H1 (cell line): ENCODE results near the gene TFEC. TPM values are rescaled to one million over a fixed set of nuclear protein-coding genes. Genes with fewer than 3 reads are reported as not detected.

ENCODE experiments used
- CTCF ChIA-PET: fragments of 300-600 bp; sonication (Branson Sonifier 250); formaldehyde crosslinking; loops from one replicate; lab custom pipeline; 2021; ENCODE audit not compliant: partially characterized antibody; lab: Charles Lee
- POLR2A ChIA-PET: fragments of 300-600 bp; sonication (Branson Sonifier 250); formaldehyde crosslinking; loops from one replicate; lab custom pipeline; 2021; ENCODE audit warnings: inconsistent platforms; ENCODE audit not compliant: partially characterized antibody; lab: Charles Lee
- DNase-seq, 2 experiments: peaks; one replicate each; pipeline versions ENCODE4 v3.0.0 to v3.0.0-alpha.2; 2010 to 2022; ENCODE audit warnings: low spot score in 2 of 2, low read depth in 1 of 2, mixed read lengths in 1 of 2
- FAIRE-seq: peaks from 2 replicates; lab custom pipeline; 2011; peaks lifted over from hg19 to GRCh38; lab: Jason Lieb, UNC
- H2AFZ ChIP-seq: 2 replicates; pipeline ENCODE4 v1.8.1; 2012; ENCODE audit warnings: low read length, inconsistent platforms
- H2AK5ac ChIP-seq: 2 replicates; pipeline ENCODE4 v1.6.1; 2013; ENCODE audit warnings: low read depth, low read length
- H2BK120ac ChIP-seq: replicated peaks from 2 replicates; pipeline ENCODE3; 2013; ENCODE audit warnings: low read depth, low read length, inconsistent platforms
- H2BK12ac ChIP-seq: 2 replicates; pipeline ENCODE4 v1.6.1; 2013; ENCODE audit warnings: low read depth, low read length
- H2BK15ac ChIP-seq: 2 replicates; pipeline ENCODE4 v1.6.1; 2013; ENCODE audit warnings: low read length
- H2BK20ac ChIP-seq: 2 replicates; pipeline ENCODE4 v1.6.1; 2013; ENCODE audit warnings: low read length
- H2BK5ac ChIP-seq: 2 replicates; pipeline ENCODE4 v1.6.1; 2013; ENCODE audit warnings: low read depth, low read length
- H3K14ac ChIP-seq: 2 replicates; pipeline ENCODE4 v1.6.1; 2013; ENCODE audit warnings: inconsistent platforms; ENCODE audit not compliant: insufficient read length
- H3K18ac ChIP-seq: 2 replicates; pipeline ENCODE4 v1.6.1; 2013; ENCODE audit warnings: low read length; ENCODE audit errors: extremely low read depth
- H3K23ac ChIP-seq: 2 replicates; pipeline ENCODE4 v1.6.1; 2013; ENCODE audit warnings: inconsistent platforms; ENCODE audit not compliant: insufficient read length
- H3K23me2 ChIP-seq: 2 replicates; pipeline ENCODE4 v1.6.1; 2013; ENCODE audit warnings: low read depth, low read length
- H3K27ac ChIP-seq: 2 replicates; pipeline ENCODE4 v1.6.1; 2011; ENCODE audit warnings: low read depth, low read length, inconsistent platforms
- H3K27me3 ChIP-seq, 4 experiments: replicated peaks in 1 of 4; 1 replicate in 1 of 4; 2 replicates in 3 of 4; pipeline versions ENCODE4 v1.6.1 to v1.8.1; 2011 to 2013; ENCODE audit warnings: low read length in 3 of 4, mild to moderate bottlenecking in 3 of 4, inconsistent platforms in 2 of 4, mixed read lengths in 2 of 4, moderate library complexity in 1 of 4; ENCODE audit not compliant: control insufficient read depth in 3 of 4, insufficient read depth in 3 of 4; ENCODE audit errors: extremely low read depth in 1 of 4
- H3K36me3 ChIP-seq, 4 experiments: 2 replicates each; pipeline versions ENCODE4 v1.6.1 to v1.8.1; 2011 to 2013; ENCODE audit warnings: mild to moderate bottlenecking in 4 of 4, low read length in 3 of 4, moderate library complexity in 2 of 4, control low read depth in 1 of 4, inconsistent platforms in 1 of 4; ENCODE audit not compliant: insufficient read depth in 4 of 4, control insufficient read depth in 2 of 4
- H3K4ac ChIP-seq: replicated peaks from 2 replicates; pipeline ENCODE3; 2013; ENCODE audit warnings: low read length, low read depth, mixed read lengths, inconsistent platforms; ENCODE audit not compliant: insufficient read length
- H3K4me1 ChIP-seq, 4 experiments: replicated peaks in 1 of 4; 1 replicate in 1 of 4; 2 replicates in 3 of 4; pipeline versions ENCODE4 v1.6.1 to v1.8.1; 2011 to 2013; ENCODE audit warnings: low read length in 3 of 4, inconsistent platforms in 2 of 4, mixed read lengths in 1 of 4; ENCODE audit not compliant: insufficient read depth in 4 of 4, control insufficient read depth in 3 of 4
- H3K4me2 ChIP-seq, 2 experiments: 2 replicates each; pipeline versions ENCODE4 v1.6.1 to v1.8.1; 2011 to 2013; ENCODE audit warnings: low read depth in 2 of 2, low read length in 2 of 2, control low read depth in 1 of 2, inconsistent platforms in 1 of 2, mild to moderate bottlenecking in 1 of 2; ENCODE audit not compliant: insufficient read depth in 1 of 2
- H3K4me3 ChIP-seq, 4 experiments: fragments of 200-600, 300-600 bp in 1 of 4; sonication (generic), shearing (Covaris generic), sonication (Bioruptor Twin) in 1 of 4; 2 replicates each; pipeline versions ENCODE4 v1.5.1 to v1.8.1; 2011 to 2016; ENCODE audit warnings: low read length in 4 of 4, low read depth in 3 of 4, control low read depth in 2 of 4, inconsistent platforms in 2 of 4, mild to moderate bottlenecking in 2 of 4, mixed read lengths in 1 of 4, moderate library complexity in 1 of 4; ENCODE audit not compliant: insufficient read depth in 2 of 4; ENCODE audit errors: extremely low read depth in 1 of 4
- H3K56ac ChIP-seq: replicated peaks from 2 replicates; pipeline ENCODE3; 2013; ENCODE audit warnings: low read depth, mild to moderate bottlenecking, mixed read lengths, low read length, inconsistent platforms; ENCODE audit not compliant: insufficient read length
- H3K79me1 ChIP-seq: 2 replicates; pipeline ENCODE4 v1.6.1; 2013; ENCODE audit warnings: low read depth, low read length, control low read depth
- H3K79me2 ChIP-seq, 2 experiments: 2 replicates each; pipeline versions ENCODE4 v1.6.1 to v1.8.1; 2012 to 2013; ENCODE audit warnings: low read length in 2 of 2, mild to moderate bottlenecking in 2 of 2, inconsistent platforms in 1 of 2; ENCODE audit not compliant: insufficient read depth in 2 of 2, control insufficient read depth in 1 of 2
- H3K9ac ChIP-seq, 4 experiments: replicated peaks in 1 of 4; 1 replicate in 1 of 4; 2 replicates in 3 of 4; pipeline versions ENCODE4 v1.6.1 to v1.8.1; 2011 to 2013; ENCODE audit warnings: low read depth in 3 of 4, low read length in 3 of 4, control low read depth in 2 of 4, mild to moderate bottlenecking in 2 of 4, moderate library complexity in 2 of 4, inconsistent platforms in 1 of 4; ENCODE audit errors: extremely low read depth in 1 of 4
- H3K9me3 ChIP-seq, 2 experiments: 2 replicates each; pipeline versions ENCODE4 v1.6.1 to v1.8.1; 2012 to 2013; ENCODE audit warnings: mild to moderate bottlenecking in 2 of 2, moderate library complexity in 2 of 2, control low read depth in 1 of 2, inconsistent platforms in 1 of 2, low read depth in 1 of 2, low read length in 1 of 2, mixed read lengths in 1 of 2; ENCODE audit not compliant: insufficient read depth in 2 of 2
- H4K20me1 ChIP-seq, 2 experiments: replicated peaks in 1 of 2; 2 replicates each; pipeline versions ENCODE3 to v1.8.1; 2011 to 2013; ENCODE audit warnings: inconsistent platforms in 2 of 2, low read length in 2 of 2, mild to moderate bottlenecking in 1 of 2; ENCODE audit not compliant: insufficient read depth in 2 of 2, control insufficient read depth in 1 of 2
- H4K5ac ChIP-seq: 2 replicates; pipeline ENCODE4 v1.6.1; 2013; ENCODE audit warnings: low read length, low read depth, mixed read lengths, inconsistent platforms; ENCODE audit not compliant: insufficient read length
- H4K8ac ChIP-seq: 2 replicates; pipeline ENCODE4 v1.8.0; 2013; ENCODE audit warnings: mild to moderate bottlenecking, moderate library complexity, low read length, inconsistent platforms; ENCODE audit not compliant: insufficient read depth; ENCODE audit errors: extremely low read depth
- H4K91ac ChIP-seq: replicated peaks from 2 replicates; pipeline ENCODE3; 2013; ENCODE audit warnings: low read length, mixed read lengths, inconsistent platforms; ENCODE audit not compliant: insufficient read length
- CBX8 ChIP-seq: fragments of 300-800, 300-1000 bp; sonication (generic); IDR thresholded peaks from 2 replicates; pipeline ENCODE4 v1.7.1; 2016; ENCODE audit warnings: low read depth, low read length, borderline replicate concordance
- EP300 ChIP-seq, 2 experiments: IDR thresholded peaks; 1 replicate in 1 of 2; 2 replicates in 1 of 2; pipeline ENCODE4 v1.6.1; 2011 to 2012; ENCODE audit warnings: low read depth in 2 of 2, low read length in 2 of 2, mild to moderate bottlenecking in 2 of 2, borderline replicate concordance in 1 of 2, inconsistent platforms in 1 of 2, moderate library complexity in 1 of 2
- KDM5A ChIP-seq: fragments of 200-600 bp; IDR thresholded peaks from 2 replicates; pipeline ENCODE4 v1.7.1; 2012; ENCODE audit warnings: mild to moderate bottlenecking, low read length, inconsistent platforms, mixed read lengths
- MAFK ChIP-seq: IDR thresholded peaks from 2 replicates; pipeline ENCODE4 v1.6.1; 2012; ENCODE audit warnings: low read depth, mild to moderate bottlenecking, improper control_type of control experiment, low read length
- RAD21 ChIP-seq, 2 experiments: IDR thresholded peaks in 1 of 2; conservative IDR thresholded peaks in 1 of 2; 2 replicates each; pipeline ENCODE4 v1.6.1; 2011; ENCODE audit warnings: low read depth in 2 of 2, low read length in 2 of 2, improper control_type of control experiment in 1 of 2, inconsistent platforms in 1 of 2, mild to moderate bottlenecking in 1 of 2, moderate library complexity in 1 of 2
- SAP30 ChIP-seq: fragments of 300-600 bp; sonication (generic); IDR thresholded peaks from 2 replicates; pipeline ENCODE4 v1.7.1; 2012; ENCODE audit warnings: low read length, moderate library complexity, mild to moderate bottlenecking, inconsistent platforms; ENCODE audit not compliant: insufficient read depth, insufficient replicate concordance
- SRF ChIP-seq: IDR thresholded peaks from 2 replicates; pipeline ENCODE4 v1.6.1; 2011; ENCODE audit warnings: mild to moderate bottlenecking, low read depth, low read length, moderate library complexity
- TAF7 ChIP-seq: optimal IDR thresholded peaks from 2 replicates; pipeline ENCODE3; 2011; ENCODE audit warnings: low read depth, mild to moderate bottlenecking, inconsistent platforms, low read length, moderate library complexity, borderline replicate concordance
- TCF12 ChIP-seq: IDR thresholded peaks from 2 replicates; pipeline ENCODE4 v1.6.1; 2011; ENCODE audit warnings: low read depth, mild to moderate bottlenecking, low read length
- USF2 ChIP-seq: IDR thresholded peaks from 2 replicates; pipeline ENCODE4 v1.6.1; 2011; ENCODE audit warnings: low read length, improper control_type of control experiment
- YY1 ChIP-seq: IDR thresholded peaks from 2 replicates; pipeline ENCODE4 v1.6.1; 2011; ENCODE audit warnings: low read depth, mild to moderate bottlenecking, low read length
- ZNF274 ChIP-seq: IDR thresholded peaks from 2 replicates; pipeline ENCODE4 v1.7.0; 2012; ENCODE audit warnings: low read length, borderline replicate concordance; ENCODE audit errors: extremely low read depth
- WGBS, 2 experiments: shearing (Covaris generic) in 1 of 2; methylation state at CpG; one replicate each; pipeline versions ENCODE4 v1.1.6 to v1.1.7; 2013 to 2015; ENCODE audit warnings: low lambda C conversion rate in 2 of 2, mixed read lengths in 2 of 2, inconsistent platforms in 1 of 2, low coverage in 1 of 2, missing lambda C conversion rate in 1 of 2; ENCODE audit not compliant: insufficient replicate concordance in 2 of 2, insufficient coverage in 1 of 2, insufficient read length in 1 of 2; ENCODE audit errors: extremely low coverage in 1 of 2, missing lambda C conversion rate in 1 of 2; 5-methylcytosine and 5-hydroxymethylcytosine counted together
- polyA plus RNA-seq, 7 experiments: library from polyadenylated mRNA; depleted of rRNA in 3 of 7; stranded (reverse) in 5 of 7; unstranded in 2 of 7; fragments of >200 nt in 5 of 7; fragments of 200-250 nt in 2 of 7; gene quantifications; 1 replicate in 5 of 7; 2 replicates in 1 of 7; 4 replicates in 1 of 7; pipeline versions ENCODE4 v1.2.1 to v1.2.3, GENCODE V29; 2011 to 2013; ENCODE audit warnings: missing spikeins in 2 of 7, mixed read lengths in 2 of 7
- total RNA-seq: library from RNA; stranded (reverse); fragmentation: NEBNext Ultra II Directional; extraction: Animal tissue kit (Norgen Biotek cat#: 25700); gene quantifications from 2 replicates; pipeline ENCODE4 v1.2.1, GENCODE V29; 2021

The TFEC gene
- total and polyA plus RNA-seq, 2 of the 8 experiments (the other 6 are each of a cell fraction or from before 2014, with no cell fraction given) = not detected

GRCh38 chr7:115975766-115976165 lies 54.8 kb downstream of the TFEC start:
- Histone ChIP-seq H4K20me1 (no peaks in the 10 kb centered on the region), H3K4me1 (no peaks in the 10 kb centered on the region), H3K4me3 (no peak overlapping the region), H2BK120ac (no peak overlapping the region), H4K8ac (no peak overlapping the region), H2AFZ (no peak overlapping the region), H3K79me2 (no peaks in the 10 kb centered on the region), H2BK20ac (no peak overlapping the region), H3K4me2 (no peak overlapping the region), H3K18ac (no peak overlapping the region), H2BK12ac (no peak overlapping the region)
- no peak for FAIRE-seq
- CTCF ChIA-PET = no interaction called here
- no peak for TF ChIP-seq TAF7
- TF ChIP-seq CBX8 = no peak
- TF ChIP-seq KDM5A = no peak
- no peak for TF ChIP-seq SRF
- TF ChIP-seq MAFK = no peak
- TF ChIP-seq TCF12 = no peak
- no peak for TF ChIP-seq USF2
- TF ChIP-seq SAP30 = no peak
- no peak for TF ChIP-seq ZNF274
- TF ChIP-seq YY1 = no peak
- no peak for TF ChIP-seq RAD21 (IDR thresholded peaks at IDR 0.05 in 1 of 2, conservative IDR thresholded peaks at IDR 0.05 in 1 of 2; ENCODE audit: low read depth in 2 of 2, low read length in 2 of 2)
- TF ChIP-seq EP300 (IDR thresholded peaks at IDR 0.05; ENCODE audit: borderline replicate concordance in 1 of 2, low read depth in 2 of 2, low read length in 2 of 2) = no peak
- TF ChIP-seq, all 59 proteins: peak for 0
- Histone ChIP-seq H3K23ac (no peak overlapping the region), H3K36me3 (no peaks in the 10 kb centered on the region), H3K9me3 (no peaks in the 10 kb centered on the region), H4K5ac (no peak overlapping the region), H3K27me3 (no peaks in the 10 kb centered on the region), H3K56ac (no peak overlapping the region), H3K14ac (no peak overlapping the region), H3K4ac (no peak overlapping the region), H3K23me2 (no peaks in the 10 kb centered on the region), H2BK5ac (no peak overlapping the region), H4K91ac (no peak overlapping the region), H3K27ac (no peak overlapping the region), H3K79me1 (no peaks in the 10 kb centered on the region), H2BK15ac (no peak overlapping the region), H2AK5ac (no peak overlapping the region), H3K9ac (no peak overlapping the region)
- DNase-seq = no peak
- 86% methylated on average over 5 of the region's 5 CpGs; no CpG with 5 or more reads in 1 of the 2 experiments for WGBS, 2 experiments
- POLR2A ChIA-PET = no interaction called here
